GM12878 (cell line): Measurements from ENCODE around the gene SPDYE1. TPM values are rescaled to one million over a fixed set of nuclear protein-coding genes. Genes with fewer than 3 reads are reported as not detected.

Experiments used
- ATAC-seq: fragments of 200-7000 bp; cut with Tn5 transposase; 3 replicates; pipeline ENCODE4 v1.9.1; 2020; ENCODE audit warnings: mild to moderate bottlenecking, moderate library complexity
- BruUV-seq: library from RNA; stranded (reverse); fragments of 400-500 nt; replicated peaks from 2 replicates; lab custom pipeline; 2021; lab: Mats Ljungman, UMichigan
- CTCF ChIA-PET: fragments of 300-600 bp; sonication (Branson Sonifier 250); formaldehyde crosslinking; extraction: SDS; loops from one replicate; lab custom pipeline; 2021; ENCODE audit warnings: inconsistent platforms; lab: Yijun Ruan, JAX
- POLR2A ChIA-PET: fragments of 350-600 bp; formaldehyde crosslinking; extraction: SDS; loops from one replicate; lab custom pipeline; 2021; ENCODE audit warnings: inconsistent platforms; lab: Charles Lee
- RAD21 ChIA-PET: fragments of 300-600 bp; sonication (Branson Sonifier 250); formaldehyde crosslinking; loops from one replicate; lab custom pipeline; 2023; ENCODE audit warnings: antibody characterized with exemption; ENCODE audit not compliant: unreplicated experiment; lab: Charles Lee
- SMC1A ChIA-PET: fragments of 300-600 bp; sonication (Branson Sonifier 250); formaldehyde crosslinking; loops from one replicate; lab custom pipeline; 2023; ENCODE audit not compliant: unreplicated experiment, uncharacterized antibody; lab: Charles Lee
- DNase-seq: peaks from one replicate; pipeline ENCODE4 v3.0.0-alpha.2; 2011; ENCODE audit warnings: low read depth, low spot score
- FAIRE-seq: peaks from 3 replicates; lab custom pipeline; 2011; peaks lifted over from hg19 to GRCh38; lab: Jason Lieb, UNC
- H2AFZ ChIP-seq: 2 replicates; pipeline ENCODE4 v1.6.0; 2011; ENCODE audit warnings: low read depth, low read length, control low read depth; ENCODE audit not compliant: control insufficient read depth
- H3K27ac ChIP-seq: 2 replicates; pipeline ENCODE4 v1.5.1; 2011; ENCODE audit warnings: control low read depth; ENCODE audit not compliant: control insufficient read depth, insufficient read depth
- H3K27me3 ChIP-seq, 2 experiments: replicated peaks in 1 of 2; 2 replicates each; pipeline versions ENCODE4 v1.6.0 to v1.6.1; 2011; ENCODE audit warnings: low read length in 1 of 2; ENCODE audit not compliant: control insufficient read depth in 2 of 2, insufficient read depth in 2 of 2
- H3K36me3 ChIP-seq, 2 experiments: 2 replicates each; pipeline ENCODE4 v1.5.1; 2011; ENCODE audit warnings: low read length in 1 of 2; ENCODE audit not compliant: control insufficient read depth in 2 of 2, insufficient read depth in 2 of 2
- H3K4me1 ChIP-seq: 2 replicates; pipeline ENCODE4 v1.6.1; 2011; ENCODE audit warnings: mild to moderate bottlenecking, low read length, moderate library complexity, mixed read lengths; ENCODE audit not compliant: control insufficient read depth, insufficient read depth
- H3K4me2 ChIP-seq: 2 replicates; pipeline ENCODE4 v1.6.0; 2011; ENCODE audit warnings: control low read depth; ENCODE audit not compliant: control insufficient read depth, insufficient read depth
- H3K4me3 ChIP-seq: fragments of 200-600 bp; sonication (generic); 2 replicates; pipeline ENCODE4 v1.5.1; 2016
- H3K79me2 ChIP-seq: 2 replicates; pipeline ENCODE4 v1.6.0; 2011; ENCODE audit warnings: low read length; ENCODE audit not compliant: control insufficient read depth, insufficient read depth
- H3K9ac ChIP-seq: 2 replicates; pipeline ENCODE4 v1.8.0; 2011; ENCODE audit warnings: low read length, control low read depth, mixed read lengths; ENCODE audit not compliant: control insufficient read depth, insufficient read depth
- H3K9me3 ChIP-seq: replicated peaks from 3 replicates; pipeline ENCODE4 v1.5.1; 2011; ENCODE audit warnings: mild to moderate bottlenecking, low read length; ENCODE audit not compliant: control insufficient read depth, insufficient read depth
- H4K20me1 ChIP-seq: 2 replicates; pipeline ENCODE4 v1.6.0; 2011; ENCODE audit not compliant: control insufficient read depth, insufficient read depth
- BHLHE40 ChIP-seq, 2 experiments: fragments of 450-650 bp in 1 of 2; IDR thresholded peaks; 2 replicates each; pipeline ENCODE4 v1.6.1; 2011 to 2017; ENCODE audit warnings: low read depth in 2 of 2, borderline replicate concordance in 1 of 2, improper control_type of control experiment in 1 of 2, low read length in 1 of 2, mild to moderate bottlenecking in 1 of 2
- CBX5 ChIP-seq: sonication (generic); IDR thresholded peaks from 2 replicates; pipeline ENCODE4 v1.6.1; 2016; ENCODE audit warnings: low read depth, moderate library complexity, mild to moderate bottlenecking, inconsistent platforms
- CEBPB ChIP-seq, 2 experiments: fragments of 150-350 bp in 1 of 2; IDR thresholded peaks; 2 replicates each; pipeline ENCODE4 v1.6.1; 2012 to 2014; ENCODE audit warnings: low read depth in 2 of 2, low read length in 2 of 2, borderline replicate concordance in 1 of 2, inconsistent platforms in 1 of 2
- CHD4 ChIP-seq: fragments of 200-600 bp; sonication (generic); IDR thresholded peaks from 2 replicates; pipeline ENCODE4 v1.6.1; 2016; ENCODE audit warnings: mild to moderate bottlenecking
- CREB1 ChIP-seq: IDR thresholded peaks from 2 replicates; pipeline ENCODE4 v1.6.1; 2012; ENCODE audit warnings: low read depth, mild to moderate bottlenecking, inconsistent platforms
- ETV6 ChIP-seq, 2 experiments: fragments of 450-650 bp in 1 of 2; IDR thresholded peaks in 1 of 2; conservative IDR thresholded peaks in 1 of 2; 2 replicates each; pipeline ENCODE4 v1.6.1; 2014; ENCODE audit warnings: antibody characterized with exemption in 1 of 2, borderline replicate concordance in 1 of 2, low read depth in 1 of 2, mild to moderate bottlenecking in 1 of 2, moderate library complexity in 1 of 2
- NFXL1 ChIP-seq: fragments of 450-650 bp; IDR thresholded peaks from 2 replicates; pipeline ENCODE4 v1.6.1; 2017; ENCODE audit warnings: antibody characterized with exemption, mild to moderate bottlenecking, borderline replicate concordance
- NR2F1 ChIP-seq: fragments of 450-650 bp; conservative IDR thresholded peaks from 2 replicates; pipeline ENCODE4 v1.6.1; 2017; ENCODE audit warnings: mild to moderate bottlenecking
- POLR2AphosphoS2 ChIP-seq: IDR thresholded peaks from 2 replicates; pipeline ENCODE4 v1.6.1; 2011; ENCODE audit warnings: low read depth, mild to moderate bottlenecking, low read length, improper control_type of control experiment, moderate library complexity
- RB1 ChIP-seq: fragments of 450-650 bp; formaldehyde crosslinking; IDR thresholded peaks from 2 replicates; pipeline ENCODE4 v1.6.1; 2017; ENCODE audit warnings: mild to moderate bottlenecking, borderline replicate concordance
- RBBP5 ChIP-seq: fragments of 200-600 bp; sonication (generic); conservative IDR thresholded peaks from 2 replicates; pipeline ENCODE4 v1.6.1; 2016
- SIN3A ChIP-seq: IDR thresholded peaks from 2 replicates; pipeline ENCODE4 v1.6.1; 2012; ENCODE audit warnings: low read depth, low read length, improper control_type of control experiment
- SPI1 ChIP-seq: IDR thresholded peaks from 2 replicates; pipeline ENCODE4 v1.6.1; 2011; ENCODE audit warnings: low read depth, mild to moderate bottlenecking, low read length, moderate library complexity, borderline replicate concordance; ENCODE audit not compliant: insufficient read depth
- TCF7 ChIP-seq: IDR thresholded peaks from 2 replicates; pipeline ENCODE4 v1.6.1; 2014; ENCODE audit warnings: antibody characterized with exemption, borderline replicate concordance
- ZNF274 ChIP-seq: IDR thresholded peaks from one replicate; pipeline ENCODE4 v1.8.0; 2011; ENCODE audit not compliant: insufficient read length, insufficient read depth
- ZSCAN29 ChIP-seq: fragments of 450-650 bp; IDR thresholded peaks from 2 replicates; pipeline ENCODE4 v1.6.1; 2017; ENCODE audit warnings: mild to moderate bottlenecking, moderate library complexity
- WGBS: methylation state at CpG from one replicate; pipeline ENCODE4 v1.1.6; 2016; ENCODE audit warnings: low lambda C conversion rate; ENCODE audit not compliant: insufficient replicate concordance, insufficient coverage; ENCODE audit errors: missing lambda C conversion rate; 5-methylcytosine and 5-hydroxymethylcytosine counted together
- in situ Hi-C: fragments of 300-500 bp; cut with MboI; formaldehyde crosslinking; loops from 9 replicates; pipeline ENCODE4 v1.14.3; 2018; ENCODE audit warnings: mixed read lengths
- intact Hi-C: fragments of 100-400 bp; cut with micrococcal nuclease; formaldehyde crosslinking; loops from one replicate; pipeline ENCODE4 v1.14.2; 2022; ENCODE audit not compliant: unreplicated experiment
- polyA plus RNA-seq, 11 experiments: library from polyadenylated mRNA; depleted of rRNA in 4 of 11; unstranded in 6 of 11; stranded (reverse) in 5 of 11; fragments of >200 nt; fragmentation: Nextera tagmentation in 4 of 11; fragmentation: Illumina TruSeq in 1 of 11; extraction: Ambion mirVana in 4 of 11; extraction: Trizol in 1 of 11; gene quantifications; 1 replicate in 1 of 11; 2 replicates in 10 of 11; pipeline versions ENCODE4 v1.2.1 to v1.2.3, GENCODE V29; 2011 to 2016; ENCODE audit warnings: inconsistent platforms in 2 of 11, missing spikeins in 2 of 11, low read depth in 1 of 11
- total RNA-seq, 4 experiments: library from RNA; depleted of rRNA in 3 of 4; stranded (reverse); fragments of >200 nt in 3 of 4; fragmentation: Illumina TruSeq in 1 of 4; extraction: Trizol in 1 of 4; gene quantifications; 2 replicates each; pipeline versions ENCODE4 v1.2.1 to v1.2.3, GENCODE V29; 2013 to 2021
- TF ChIP-seq, protein P1 (sequence below): IDR thresholded peaks from 2 replicates; pipeline ENCODE4 v1.6.1; 2011; ENCODE audit warnings: low read depth, mild to moderate bottlenecking, low read length, moderate library complexity, borderline replicate concordance; ENCODE audit errors: extremely low read depth
- TF ChIP-seq, protein P2 (sequence below): fragments of 450-650 bp; IDR thresholded peaks from 2 replicates; pipeline ENCODE4 v1.6.1; 2017; ENCODE audit warnings: low read depth, mild to moderate bottlenecking, moderate library complexity

SPDYE1 gene
- total and polyA plus RNA-seq, 10 of the 15 experiments (the other 5 are each of a cell fraction or from before 2014, with no cell fraction given), result 0.04 to 1.3 (median 0.07) TPM; not detected in 3

- TF ChIP-seq NR2F1 (no peak), ZSCAN29 (no peak), RB1 (no peak), CHD4 (no peak)
- TF ChIP-seq, protein P1, sequence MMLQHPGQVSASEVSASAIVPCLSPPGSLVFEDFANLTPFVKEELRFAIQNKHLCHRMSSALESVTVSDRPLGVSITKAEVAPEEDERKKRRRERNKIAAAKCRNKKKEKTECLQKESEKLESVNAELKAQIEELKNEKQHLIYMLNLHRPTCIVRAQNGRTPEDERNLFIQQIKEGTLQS, result no peak
- TF ChIP-seq, all 136 proteins: peak for 0
Observed at GRCh38 chr7:44048031-44048795, 50.5 kb downstream of the SPDYE1 start (continued).

- peaks cover 18 to 34% of the 10 kb centered on the region in 2 experiments for H3K36me3 ChIP-seq
- peaks cover 39% of the 10 kb centered on the region for H3K79me2 ChIP-seq
- peaks cover 15% of the 10 kb centered on the region for H3K4me1 ChIP-seq
- ATAC-seq (no peak), DNase-seq (no peak), FAIRE-seq (no peak)
- peaks cover 14% of the 10 kb centered on the region for H4K20me1 ChIP-seq
- no peak overlapping the region for H3K4me3 ChIP-seq
- no peak overlapping the region for H3K27ac ChIP-seq
- 77% methylated on average over 14 of the region's 14 CpGs for WGBS
- no peaks in the 10 kb centered on the region; the same call in 2 of the 3 replicates for H3K9me3 ChIP-seq
- no peak overlapping the region for H2AFZ ChIP-seq
- RAD21 ChIA-PET, result no interaction called here
- H3K27me3 ChIP-seq, result no peaks in the 10 kb centered on the region
- no peak overlapping the region for H3K9ac ChIP-seq
- in situ Hi-C loops, result no loop called here
- POLR2A ChIA-PET, result interaction anchor here (1.2 kb wide), 1 partner anchor 14 kb away, joined by 3 read pairs; no protein-coding TSS in a partner anchor
- no peak for TF ChIP-seq TCF7
- no peak for TF ChIP-seq CREB1
- no peak for TF ChIP-seq POLR2AphosphoS2
- TF ChIP-seq ZNF274, result no peak
- TF ChIP-seq ETV6 (conservative IDR thresholded peaks at IDR 0.05 in 1 of 2, IDR thresholded peaks at IDR 0.05 in 1 of 2; ENCODE audit: borderline replicate concordance in 1 of 2, low read depth in 1 of 2), result no peak
- TF ChIP-seq RBBP5, result no peak
- no peak for TF ChIP-seq SIN3A
- TF ChIP-seq, protein P2, sequence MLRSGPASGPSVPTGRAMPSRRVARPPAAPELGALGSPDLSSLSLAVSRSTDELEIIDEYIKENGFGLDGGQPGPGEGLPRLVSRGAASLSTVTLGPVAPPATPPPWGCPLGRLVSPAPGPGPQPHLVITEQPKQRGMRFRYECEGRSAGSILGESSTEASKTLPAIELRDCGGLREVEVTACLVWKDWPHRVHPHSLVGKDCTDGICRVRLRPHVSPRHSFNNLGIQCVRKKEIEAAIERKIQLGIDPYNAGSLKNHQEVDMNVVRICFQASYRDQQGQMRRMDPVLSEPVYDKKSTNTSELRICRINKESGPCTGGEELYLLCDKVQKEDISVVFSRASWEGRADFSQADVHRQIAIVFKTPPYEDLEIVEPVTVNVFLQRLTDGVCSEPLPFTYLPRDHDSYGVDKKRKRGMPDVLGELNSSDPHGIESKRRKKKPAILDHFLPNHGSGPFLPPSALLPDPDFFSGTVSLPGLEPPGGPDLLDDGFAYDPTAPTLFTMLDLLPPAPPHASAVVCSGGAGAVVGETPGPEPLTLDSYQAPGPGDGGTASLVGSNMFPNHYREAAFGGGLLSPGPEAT, result no peak
- TF ChIP-seq SPI1, result no peak
- no peak for TF ChIP-seq CEBPB (IDR thresholded peaks at IDR 0.05; ENCODE audit: borderline replicate concordance in 1 of 2, low read depth in 2 of 2, low read length in 2 of 2)
- no peak for TF ChIP-seq BHLHE40 (IDR thresholded peaks at IDR 0.05; ENCODE audit: borderline replicate concordance in 1 of 2, low read depth in 2 of 2, low read length in 1 of 2)
- no peak for TF ChIP-seq NFXL1
- TF ChIP-seq CBX5, result no peak
- SMC1A ChIA-PET, result no interaction called here
- H3K4me2 ChIP-seq, result no peak overlapping the region
- CTCF ChIA-PET, result interaction anchor here (0.9 kb wide), 1 partner anchor 167 kb away, joined by 3 read pairs; no protein-coding TSS in a partner anchor
- no TSS peak for BruUV-seq
- intact Hi-C loops, result no loop called here
Observed at GRCh38 chr7:44050121-44050914, 52.6 kb downstream of the SPDYE1 start.
